NB4 (cell line): ENCODE measurements around the gene TIGD7.

Experiments used
- DNase-seq: peaks from one replicate; pipeline ENCODE4 v3.0.0; 2010; ENCODE audit warnings: low read depth
- H3K4me3 ChIP-seq: one replicate; pipeline ENCODE4 v1.5.1; 2011; ENCODE audit warnings: mild to moderate bottlenecking, low read depth, low read length, moderate library complexity
- CTCF ChIP-seq: IDR thresholded peaks from one replicate; pipeline ENCODE4 v1.5.1; 2012; ENCODE audit warnings: low read depth, low read length
- MAX ChIP-seq: IDR thresholded peaks from 2 replicates; pipeline ENCODE4 v1.6.1; 2011; ENCODE audit warnings: low read depth, low read length
- MYC ChIP-seq: IDR thresholded peaks from 2 replicates; pipeline ENCODE4 v1.6.1; 2011; ENCODE audit warnings: low read depth, low read length
- POLR2A ChIP-seq: IDR thresholded peaks from 2 replicates; pipeline ENCODE4 v1.6.1; 2011; ENCODE audit warnings: mild to moderate bottlenecking; ENCODE audit not compliant: insufficient read length; ENCODE audit errors: extremely low read depth

The TIGD7 gene

GRCh38 chr16:3305109-3306068, at the start of gene TIGD7, which contains the start of gene ZNF75A:
Gene TIGD7, minus strand, starts transcription at chr16:3305430. Its CDS starts 4,816 bp downstream, at chr16:3300614.
Gene ZNF75A, plus strand, starts transcription at chr16:3305497. Its CDS starts 2,932 bp downstream, at chr16:3308429.
- no peak for TF ChIP-seq CTCF
- peak; percentile 69 for TF ChIP-seq MAX
- peak; percentile 73 for TF ChIP-seq POLR2A
- peak; percentile 72 for TF ChIP-seq MYC
- peak; percentile 92 for DNase-seq
- H3K4me3 ChIP-seq = peak within 1 kb of the TSS; percentile 78

- TF ChIP-seq POLR2A (no peak), MAX (no peak), MYC (no peak), CTCF (no peak)
- no peak overlapping the region for H3K4me3 ChIP-seq
- DNase-seq = no peak
Measured at GRCh38 chr16:3349175-3349574, 43.9 kb upstream of the TIGD7 start.

- H3K4me3 ChIP-seq = no peak overlapping the region
- DNase-seq = no peak
- TF ChIP-seq POLR2A (no peak), MAX (no peak), MYC (no peak), CTCF (no peak)
Measured at GRCh38 chr16:3348547-3349167, 43.4 kb upstream of the TIGD7 start.

GRCh38 chr16:3347586-3347985, 42.4 kb upstream of the TIGD7 start:
- no peak overlapping the region for H3K4me3 ChIP-seq
- TF ChIP-seq CTCF (no peak), POLR2A (no peak)
- DNase-seq = no peak

GRCh38 chr16:3346041-3346440, 40.8 kb upstream of the TIGD7 start:
- DNase-seq = no peak

More at GRCh38 chr16:3346041-3346440, 40.8 kb upstream of the TIGD7 start:
- TF ChIP-seq CTCF (no peak), MYC (no peak), MAX (no peak), POLR2A (no peak)
- no peak overlapping the region for H3K4me3 ChIP-seq
